ENCODE results near the gene CYFIP2. TPM values are rescaled to one million over a fixed set of nuclear protein-coding genes. Genes with fewer than 3 reads are reported as not detected.

CYFIP2 gene
- total and polyA plus RNA-seq, 2 of the 13 experiments (the other 11 are each of a cell fraction or from before 2014, with no cell fraction given) = 22.6 to 30.3 TPM

DNA sequence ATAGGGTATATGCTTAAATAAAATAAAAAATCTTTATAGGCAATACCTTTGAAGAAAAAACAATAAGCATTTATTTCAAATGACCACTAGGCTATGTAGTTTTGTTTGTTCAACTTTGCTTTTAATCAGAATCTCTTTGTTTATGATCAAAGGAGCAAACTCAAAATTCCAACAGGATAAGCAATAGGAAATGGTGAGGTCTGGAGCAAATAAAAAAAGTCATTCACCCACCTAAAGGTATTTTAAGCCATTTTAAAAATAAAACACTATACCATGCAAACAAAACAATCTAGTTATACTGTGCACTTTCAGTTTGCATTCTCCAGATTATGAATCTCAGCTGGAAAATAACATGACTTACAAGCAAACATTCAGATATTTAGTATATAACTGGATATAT lies 35.3 kb upstream of the CYFIP2 start:
- Histone ChIP-seq H3K79me2 (ENCODE audit: insufficient read depth, low read length) (no peaks in the 10 kb centered on the region), H3K4me3 (replicated peaks in 1 of 3; ENCODE audit: insufficient read depth in 1 of 3, low read depth in 2 of 3, low read length in 3 of 3) (no peak overlapping the region), H3K36me3 (replicated peaks in 1 of 2; ENCODE audit: control insufficient read depth in 1 of 2, insufficient read depth in 2 of 2, low read length in 2 of 2) (no peaks in the 10 kb centered on the region), H3K27me3 (ENCODE audit: control insufficient read depth in 1 of 2, insufficient read depth in 2 of 2, low read length in 2 of 2) (no peaks in the 10 kb centered on the region), H4K20me1 (ENCODE audit: insufficient read depth, low read length) (no peaks in the 10 kb centered on the region), H3K4me1 (ENCODE audit: insufficient read depth, low read length) (no peaks in the 10 kb centered on the region), H3K4me2 (ENCODE audit: low read depth, low read length) (no peak overlapping the region), H3K9me3 (ENCODE audit: low read length) (no peaks in the 10 kb centered on the region), H2AFZ (ENCODE audit: low read length) (no peak overlapping the region), H3K27ac (ENCODE audit: extremely low read length, insufficient read depth, low read length) (no peak overlapping the region), H3K9ac (ENCODE audit: insufficient read depth, low read depth, low read length) (no peak overlapping the region)
- ChIA-PET CTCF (ENCODE audit: low intra/inter-chr PET ratio, low total read pairs) (no interaction called here), POLR2A (no interaction called here)
- no peak for DNase-seq (ENCODE audit: low spot score)
- FAIRE-seq = no peak
- ATAC-seq = no peak
- no TSS peak for BruUV-seq (replicated peaks)
- intact Hi-C loops (cut with micrococcal nuclease; ENCODE audit: unreplicated experiment) (no loop called here), in situ Hi-C loops (cut with HindIII; ENCODE audit: extremely low pct_ligation_motif_present, low pct_unique_long_range_greater_than_20kb) (no loop called here)
- TF ChIP-seq, protein P1, sequence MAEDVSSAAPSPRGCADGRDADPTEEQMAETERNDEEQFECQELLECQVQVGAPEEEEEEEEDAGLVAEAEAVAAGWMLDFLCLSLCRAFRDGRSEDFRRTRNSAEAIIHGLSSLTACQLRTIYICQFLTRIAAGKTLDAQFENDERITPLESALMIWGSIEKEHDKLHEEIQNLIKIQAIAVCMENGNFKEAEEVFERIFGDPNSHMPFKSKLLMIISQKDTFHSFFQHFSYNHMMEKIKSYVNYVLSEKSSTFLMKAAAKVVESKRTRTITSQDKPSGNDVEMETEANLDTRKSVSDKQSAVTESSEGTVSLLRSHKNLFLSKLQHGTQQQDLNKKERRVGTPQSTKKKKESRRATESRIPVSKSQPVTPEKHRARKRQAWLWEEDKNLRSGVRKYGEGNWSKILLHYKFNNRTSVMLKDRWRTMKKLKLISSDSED (CRISPR knock-in tag; IDR thresholded peaks at IDR 0.05) = no peak
- TF ChIP-seq ZNF761 (CRISPR knock-in tag; conservative IDR thresholded peaks at IDR 0.05) (no peak), SCMH1 (CRISPR knock-in tag; IDR thresholded peaks at IDR 0.05; ENCODE audit: borderline replicate concordance) (no peak), ZSCAN21 (CRISPR knock-in tag; IDR thresholded peaks at IDR 0.05; ENCODE audit: borderline replicate concordance) (no peak), ZNF17 (CRISPR knock-in tag; IDR thresholded peaks at IDR 0.05) (no peak), ZNF441 (CRISPR knock-in tag; IDR thresholded peaks at IDR 0.05; ENCODE audit: borderline replicate concordance) (no peak), HES4 (CRISPR knock-in tag; IDR thresholded peaks at IDR 0.05; ENCODE audit: borderline replicate concordance) (no peak), ETV5 (CRISPR knock-in tag; IDR thresholded peaks at IDR 0.05; ENCODE audit: borderline replicate concordance) (no peak), REST (IDR thresholded peaks at IDR 0.05; ENCODE audit: borderline replicate concordance in 1 of 2, low read depth in 1 of 2, low read length in 2 of 2) (no peak), POGZ (CRISPR knock-in tag; IDR thresholded peaks at IDR 0.05) (no peak), TFDP2 (CRISPR knock-in tag; IDR thresholded peaks at IDR 0.05) (no peak), SRSF4 (IDR thresholded peaks at IDR 0.05; ENCODE audit: low read depth, low read length, poor library complexity, severe bottlenecking) (no peak), MEIS1 (CRISPR knock-in tag; IDR thresholded peaks at IDR 0.05; ENCODE audit: borderline replicate concordance) (no peak)
- TF ChIP-seq, protein P2, sequence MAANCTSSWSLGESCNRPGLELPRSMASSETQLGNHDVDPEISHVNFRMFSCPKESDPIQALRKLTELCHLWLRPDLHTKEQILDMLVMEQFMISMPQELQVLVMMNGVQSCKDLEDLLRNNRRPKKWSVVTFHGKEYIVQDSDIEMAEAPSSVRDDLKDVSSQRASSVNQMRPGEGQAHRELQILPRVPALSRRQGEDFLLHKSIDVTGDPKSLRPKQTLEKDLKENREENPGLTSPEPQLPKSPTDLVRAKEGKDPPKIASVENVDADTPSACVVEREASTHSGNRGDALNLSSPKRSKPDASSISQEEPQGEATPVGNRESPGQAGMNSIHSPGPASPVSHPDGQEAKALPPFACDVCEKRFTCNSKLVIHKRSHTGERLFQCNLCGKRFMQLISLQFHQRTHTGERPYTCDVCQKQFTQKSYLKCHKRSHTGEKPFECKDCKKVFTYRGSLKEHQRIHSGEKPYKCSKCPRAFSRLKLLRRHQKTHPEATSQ (CRISPR knock-in tag; IDR thresholded peaks at IDR 0.05; ENCODE audit: borderline replicate concordance) = no peak
